Measurements from ENCODE around the gene KCNK17.

Gene KCNK17

DNA sequence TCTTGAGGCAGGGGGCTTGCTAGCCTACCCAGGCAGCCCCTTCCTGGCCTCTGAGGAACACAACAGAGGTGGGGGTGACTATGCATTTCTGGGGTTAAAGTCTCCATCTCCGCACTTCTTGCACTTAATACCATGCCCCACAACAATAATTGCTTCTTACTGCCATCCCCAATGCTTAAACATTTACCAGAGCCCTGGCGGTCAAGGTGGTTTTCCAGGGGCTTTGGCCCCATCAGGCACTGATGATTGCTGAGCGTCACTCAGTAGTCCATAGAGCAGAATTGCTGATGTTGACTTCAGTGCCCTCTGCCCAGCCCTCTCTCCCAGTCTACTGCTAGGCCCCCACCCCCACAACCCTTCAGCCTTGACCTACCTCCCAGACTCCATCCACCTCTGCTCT, 52.5 kb downstream of the KCNK17 start:
- Histone ChIP-seq H4K20me1 (ENCODE audit: low read depth, low read length) (no peaks in the 10 kb centered on the region), H3K9me2 (replicated peaks; ENCODE audit: insufficient read depth, low read length) (no peaks in the 10 kb centered on the region), H3K4me3 (ENCODE audit: insufficient read depth, low read length, poor library complexity, severe bottlenecking) (no peak overlapping the region), H3K4me2 (ENCODE audit: low read depth, low read length, poor library complexity, severe bottlenecking) (no peak overlapping the region), H3K9me3 (ENCODE audit: insufficient read depth, low read length) (no peaks in the 10 kb centered on the region), H3K27ac (ENCODE audit: low read depth, low read length) (no peak overlapping the region), H3K9ac (ENCODE audit: low read length) (no peak overlapping the region), H2AFZ (ENCODE audit: low read depth, low read length, severe bottlenecking) (no peak overlapping the region), H3K36me3 (ENCODE audit: low read length) (no peaks in the 10 kb centered on the region), H3K79me2 (ENCODE audit: insufficient read depth, low read length) (no peaks in the 10 kb centered on the region), H3K27me3 (ENCODE audit: low read length) (no peaks in the 10 kb centered on the region; the same call in 1 of the 2 replicates), H3F3A (ENCODE audit: insufficient read depth) (no peaks in the 10 kb centered on the region)
- TF ChIP-seq, protein P1, sequence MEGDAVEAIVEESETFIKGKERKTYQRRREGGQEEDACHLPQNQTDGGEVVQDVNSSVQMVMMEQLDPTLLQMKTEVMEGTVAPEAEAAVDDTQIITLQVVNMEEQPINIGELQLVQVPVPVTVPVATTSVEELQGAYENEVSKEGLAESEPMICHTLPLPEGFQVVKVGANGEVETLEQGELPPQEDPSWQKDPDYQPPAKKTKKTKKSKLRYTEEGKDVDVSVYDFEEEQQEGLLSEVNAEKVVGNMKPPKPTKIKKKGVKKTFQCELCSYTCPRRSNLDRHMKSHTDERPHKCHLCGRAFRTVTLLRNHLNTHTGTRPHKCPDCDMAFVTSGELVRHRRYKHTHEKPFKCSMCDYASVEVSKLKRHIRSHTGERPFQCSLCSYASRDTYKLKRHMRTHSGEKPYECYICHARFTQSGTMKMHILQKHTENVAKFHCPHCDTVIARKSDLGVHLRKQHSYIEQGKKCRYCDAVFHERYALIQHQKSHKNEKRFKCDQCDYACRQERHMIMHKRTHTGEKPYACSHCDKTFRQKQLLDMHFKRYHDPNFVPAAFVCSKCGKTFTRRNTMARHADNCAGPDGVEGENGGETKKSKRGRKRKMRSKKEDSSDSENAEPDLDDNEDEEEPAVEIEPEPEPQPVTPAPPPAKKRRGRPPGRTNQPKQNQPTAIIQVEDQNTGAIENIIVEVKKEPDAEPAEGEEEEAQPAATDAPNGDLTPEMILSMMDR (IDR thresholded peaks at IDR 0.05; ENCODE audit: insufficient read depth, low read length, poor library complexity, severe bottlenecking), result no peak
- TF ChIP-seq EZH2phosphoT487 (conservative IDR thresholded peaks at IDR 0.05; ENCODE audit: low read length), result no peak

DNA sequence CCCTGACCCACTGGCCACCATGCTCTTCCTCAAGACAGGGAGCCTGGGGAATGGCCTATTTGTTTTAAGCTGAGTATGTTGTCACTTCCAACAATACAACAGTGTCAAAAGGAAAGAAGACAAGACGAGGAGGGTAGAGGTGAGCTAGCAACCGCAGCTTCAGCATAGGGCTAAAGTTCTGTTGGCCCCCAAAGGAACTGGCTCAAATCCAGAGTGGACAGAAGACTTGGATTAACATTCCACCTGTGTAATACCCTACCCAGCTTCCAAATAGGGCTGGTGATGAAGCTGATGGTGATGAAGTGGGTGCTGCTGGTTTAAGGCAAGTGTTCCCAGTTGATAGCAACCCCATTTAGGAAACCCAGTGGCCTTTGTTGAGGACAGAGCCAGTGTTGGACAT, 53.3 kb downstream of the KCNK17 start:
- Histone ChIP-seq H3K9ac (ENCODE audit: low read length) (no peak overlapping the region), H3K4me2 (ENCODE audit: low read depth, low read length, poor library complexity, severe bottlenecking) (no peak overlapping the region), H4K20me1 (ENCODE audit: low read depth, low read length) (no peaks in the 10 kb centered on the region), H3K36me3 (ENCODE audit: low read length) (no peaks in the 10 kb centered on the region), H3F3A (ENCODE audit: insufficient read depth) (no peaks in the 10 kb centered on the region), H3K4me3 (ENCODE audit: insufficient read depth, low read length, poor library complexity, severe bottlenecking) (no peak overlapping the region), H3K9me2 (replicated peaks; ENCODE audit: insufficient read depth, low read length) (no peaks in the 10 kb centered on the region), H3K9me3 (ENCODE audit: insufficient read depth, low read length) (no peaks in the 10 kb centered on the region), H3K27me3 (ENCODE audit: low read length) (no peaks in the 10 kb centered on the region; the same call in 1 of the 2 replicates), H3K79me2 (ENCODE audit: insufficient read depth, low read length) (no peaks in the 10 kb centered on the region), H2AFZ (ENCODE audit: low read depth, low read length, severe bottlenecking) (no peak overlapping the region), H3K27ac (ENCODE audit: low read depth, low read length) (no peak overlapping the region)
- no peak for TF ChIP-seq EZH2phosphoT487 (conservative IDR thresholded peaks at IDR 0.05; ENCODE audit: low read length)

DNA sequence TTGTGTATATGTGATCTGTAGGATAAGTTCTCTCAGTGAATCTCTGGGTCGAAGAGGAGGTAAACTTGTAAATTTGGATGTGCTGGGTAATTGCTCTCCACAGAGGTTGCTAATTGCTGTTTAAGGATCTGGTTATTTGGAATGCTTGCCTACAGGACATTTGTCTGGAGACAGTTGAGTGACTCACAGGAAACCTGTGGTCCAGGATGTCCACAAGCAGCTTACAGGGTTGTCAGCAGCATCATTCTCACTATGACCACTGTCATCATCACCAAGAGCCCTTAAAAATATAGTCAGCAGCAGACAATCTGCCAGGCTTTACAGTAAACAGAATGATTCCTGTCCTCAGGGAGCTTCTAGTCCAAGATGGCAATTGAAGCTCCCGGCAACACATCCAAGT, 53.8 kb downstream of the KCNK17 start:
- Histone ChIP-seq H3K9me2 (replicated peaks; ENCODE audit: insufficient read depth, low read length) (no peaks in the 10 kb centered on the region), H3K4me2 (ENCODE audit: low read depth, low read length, poor library complexity, severe bottlenecking) (no peak overlapping the region), H3K27ac (ENCODE audit: low read depth, low read length) (no peak overlapping the region), H3K9ac (ENCODE audit: low read length) (no peak overlapping the region), H3K9me3 (ENCODE audit: insufficient read depth, low read length) (no peaks in the 10 kb centered on the region), H4K20me1 (ENCODE audit: low read depth, low read length) (no peaks in the 10 kb centered on the region), H3K27me3 (ENCODE audit: low read length) (no peaks in the 10 kb centered on the region; the same call in 1 of the 2 replicates), H3K79me2 (ENCODE audit: insufficient read depth, low read length) (no peaks in the 10 kb centered on the region), H3F3A (ENCODE audit: insufficient read depth) (no peaks in the 10 kb centered on the region), H3K36me3 (ENCODE audit: low read length) (no peaks in the 10 kb centered on the region), H2AFZ (ENCODE audit: low read depth, low read length, severe bottlenecking) (no peak overlapping the region), H3K4me3 (ENCODE audit: insufficient read depth, low read length, poor library complexity, severe bottlenecking) (no peak overlapping the region)
- TF ChIP-seq, protein P1 (IDR thresholded peaks at IDR 0.05; ENCODE audit: insufficient read depth, low read length, poor library complexity, severe bottlenecking), result no peak
- no peak for TF ChIP-seq EZH2phosphoT487 (conservative IDR thresholded peaks at IDR 0.05; ENCODE audit: low read length)

DNA sequence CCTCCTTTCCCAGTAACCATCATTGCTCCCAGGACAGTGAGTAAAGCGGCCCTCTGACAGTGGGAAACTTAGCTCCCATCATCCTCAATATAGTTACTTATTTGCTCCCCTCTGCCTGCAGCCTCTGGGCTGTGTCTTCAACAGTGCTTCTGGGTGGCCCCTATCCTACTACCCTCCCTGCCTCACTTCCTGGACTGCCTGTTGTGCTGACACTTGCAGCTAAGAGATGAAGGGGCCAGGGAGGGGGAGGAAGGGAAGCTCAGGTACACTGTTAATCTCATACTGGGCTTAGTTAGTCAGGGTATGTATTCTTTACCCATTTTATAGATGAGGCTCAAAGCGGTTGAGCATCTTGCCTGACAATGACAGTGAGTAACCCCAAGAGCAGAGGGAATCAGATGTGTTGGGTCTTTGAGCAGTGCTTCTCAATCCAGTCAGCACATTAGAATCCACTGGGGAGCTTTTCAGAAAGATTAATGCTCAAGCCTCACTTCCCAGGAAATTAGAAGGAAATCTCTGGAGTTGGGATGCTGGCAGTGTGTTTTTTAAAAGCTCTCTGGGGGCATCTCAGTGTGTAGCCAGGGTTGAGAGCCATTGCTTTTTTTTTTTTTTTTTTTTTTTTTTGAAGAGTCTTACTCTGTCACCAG, 57.8 kb downstream of the KCNK17 start:
- Histone ChIP-seq H3K4me2 (ENCODE audit: low read depth, low read length, poor library complexity, severe bottlenecking) (no peak overlapping the region), H3K79me2 (ENCODE audit: insufficient read depth, low read length) (no peaks in the 10 kb centered on the region), H3K9me2 (replicated peaks; ENCODE audit: insufficient read depth, low read length) (no peaks in the 10 kb centered on the region), H3K9me3 (ENCODE audit: insufficient read depth, low read length) (no peaks in the 10 kb centered on the region), H3K36me3 (ENCODE audit: low read length) (no peaks in the 10 kb centered on the region), H4K20me1 (ENCODE audit: low read depth, low read length) (no peaks in the 10 kb centered on the region), H3F3A (ENCODE audit: insufficient read depth) (no peaks in the 10 kb centered on the region), H3K27me3 (ENCODE audit: low read length) (no peaks in the 10 kb centered on the region), H3K9ac (ENCODE audit: low read length) (no peak overlapping the region), H3K4me3 (ENCODE audit: insufficient read depth, low read length, poor library complexity, severe bottlenecking) (no peak overlapping the region), H3K27ac (ENCODE audit: low read depth, low read length) (no peak overlapping the region), H2AFZ (ENCODE audit: low read depth, low read length, severe bottlenecking) (no peak overlapping the region)
- TF ChIP-seq, protein P1 (IDR thresholded peaks at IDR 0.05; ENCODE audit: insufficient read depth, low read length, poor library complexity, severe bottlenecking), result no peak
- no peak for TF ChIP-seq EZH2phosphoT487 (conservative IDR thresholded peaks at IDR 0.05; ENCODE audit: low read length)
